AG09309 (cell line): Measurements from ENCODE around the gene PKDCC.

Experiments
- DNase-seq: peaks from one replicate; pipeline ENCODE4 v3.0.0-alpha.2; 2010; ENCODE audit warnings: low read depth
- H3K4me3 ChIP-seq: 2 replicates; pipeline ENCODE4 v1.5.1; 2011; ENCODE audit warnings: mild to moderate bottlenecking, low read depth, low read length, moderate library complexity; ENCODE audit not compliant: control insufficient read depth
- TF ChIP-seq, protein P1 (sequence below): IDR thresholded peaks from 2 replicates; pipeline ENCODE4 v1.5.1; 2011; ENCODE audit warnings: mild to moderate bottlenecking, low read depth, low read length, inconsistent platforms; ENCODE audit not compliant: insufficient read depth, control insufficient read depth; ENCODE audit errors: missing control alignments

Gene PKDCC

DNA sequence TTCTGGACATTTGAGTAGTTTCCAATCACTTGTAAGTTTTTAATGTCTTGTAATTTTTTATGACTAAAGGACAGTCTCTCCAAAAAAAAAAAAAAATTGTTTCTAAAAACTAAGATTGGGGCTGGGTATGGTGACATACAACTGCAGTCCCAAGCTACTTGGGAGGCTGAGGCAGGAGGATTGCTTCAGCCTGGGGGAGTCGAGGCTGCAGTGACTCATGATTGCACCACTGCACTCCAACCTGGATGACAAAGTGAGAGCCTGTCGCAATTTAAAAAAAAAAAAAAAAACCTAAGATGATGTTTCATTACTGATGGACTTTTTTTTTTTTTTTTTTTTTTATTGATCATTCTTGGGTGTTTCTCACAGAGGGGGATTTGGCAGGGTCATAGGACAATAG is 34.4 kb upstream of the PKDCC start:
- DNase-seq = no peak
- no peak overlapping the region for H3K4me3 ChIP-seq
- TF ChIP-seq, protein P1, sequence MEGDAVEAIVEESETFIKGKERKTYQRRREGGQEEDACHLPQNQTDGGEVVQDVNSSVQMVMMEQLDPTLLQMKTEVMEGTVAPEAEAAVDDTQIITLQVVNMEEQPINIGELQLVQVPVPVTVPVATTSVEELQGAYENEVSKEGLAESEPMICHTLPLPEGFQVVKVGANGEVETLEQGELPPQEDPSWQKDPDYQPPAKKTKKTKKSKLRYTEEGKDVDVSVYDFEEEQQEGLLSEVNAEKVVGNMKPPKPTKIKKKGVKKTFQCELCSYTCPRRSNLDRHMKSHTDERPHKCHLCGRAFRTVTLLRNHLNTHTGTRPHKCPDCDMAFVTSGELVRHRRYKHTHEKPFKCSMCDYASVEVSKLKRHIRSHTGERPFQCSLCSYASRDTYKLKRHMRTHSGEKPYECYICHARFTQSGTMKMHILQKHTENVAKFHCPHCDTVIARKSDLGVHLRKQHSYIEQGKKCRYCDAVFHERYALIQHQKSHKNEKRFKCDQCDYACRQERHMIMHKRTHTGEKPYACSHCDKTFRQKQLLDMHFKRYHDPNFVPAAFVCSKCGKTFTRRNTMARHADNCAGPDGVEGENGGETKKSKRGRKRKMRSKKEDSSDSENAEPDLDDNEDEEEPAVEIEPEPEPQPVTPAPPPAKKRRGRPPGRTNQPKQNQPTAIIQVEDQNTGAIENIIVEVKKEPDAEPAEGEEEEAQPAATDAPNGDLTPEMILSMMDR = no peak

DNA sequence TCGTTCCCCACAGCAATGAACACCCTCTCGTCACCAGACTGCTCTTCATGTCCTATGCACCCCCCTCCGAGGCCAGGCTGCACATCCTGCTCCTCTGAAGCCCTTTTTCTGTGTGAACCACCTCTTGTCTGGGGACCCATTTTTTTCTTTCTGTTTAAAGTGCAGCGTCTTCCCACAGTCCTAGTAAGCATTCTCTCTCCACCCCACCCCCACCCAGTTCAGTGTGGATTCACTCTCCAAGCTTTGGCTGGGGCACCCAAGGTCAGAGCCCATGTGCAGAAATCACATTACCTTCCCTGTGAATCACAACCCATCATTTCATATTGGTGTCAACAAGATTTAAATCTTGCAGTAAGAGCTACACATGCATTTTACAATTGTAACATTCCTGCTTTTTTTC is 26.4 kb upstream of the PKDCC start:
- peak; percentile 33 for DNase-seq
- TF ChIP-seq, protein P1 = no peak
- H3K4me3 ChIP-seq = no peak overlapping the region

DNA sequence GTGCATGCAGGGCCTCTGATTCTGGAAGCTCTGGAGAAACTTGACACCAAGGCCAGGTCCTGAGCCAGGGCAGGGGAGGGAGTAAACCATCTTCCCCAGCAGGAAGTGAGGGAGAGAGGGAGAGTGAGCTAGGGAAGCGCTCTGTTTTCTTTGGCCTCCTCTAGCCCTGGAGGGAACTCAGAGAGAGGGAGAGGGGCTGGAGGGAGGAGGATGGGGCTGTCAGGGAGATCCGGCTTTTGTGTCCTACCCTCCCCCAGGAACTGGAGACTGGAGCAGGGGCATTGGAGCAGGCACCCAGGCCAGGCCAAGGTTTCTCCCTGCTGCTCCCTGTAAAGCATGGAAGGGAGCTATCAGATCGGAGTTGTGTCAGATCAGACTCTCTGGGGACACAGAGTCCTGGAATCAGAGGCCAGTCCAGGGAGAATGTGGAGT is 22.7 kb upstream of the PKDCC start:
- H3K4me3 ChIP-seq = no peak overlapping the region
- DNase-seq = no peak
- TF ChIP-seq, protein P1 = no peak

DNA sequence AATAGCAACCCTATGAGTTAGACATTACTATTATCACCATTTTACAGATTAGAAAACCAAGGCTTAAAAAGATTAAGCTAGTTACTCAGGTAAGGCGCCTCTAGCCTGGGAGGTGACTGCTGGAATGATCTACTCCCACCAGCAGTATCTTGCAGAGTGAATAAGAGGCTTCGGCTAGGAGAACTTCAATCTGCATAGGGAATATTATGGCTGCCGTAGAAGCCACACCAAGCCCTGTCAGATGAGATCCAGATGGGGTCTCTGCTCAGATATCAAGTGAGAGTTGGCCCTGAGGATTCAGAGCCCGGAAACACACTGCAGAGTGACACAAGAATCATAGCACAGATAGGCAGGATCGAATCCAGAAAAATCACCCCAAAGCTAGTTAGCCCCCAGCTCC is 21.5 kb upstream of the PKDCC start:
- no peak overlapping the region for H3K4me3 ChIP-seq
- TF ChIP-seq, protein P1 = no peak
- DNase-seq = no peak

DNA sequence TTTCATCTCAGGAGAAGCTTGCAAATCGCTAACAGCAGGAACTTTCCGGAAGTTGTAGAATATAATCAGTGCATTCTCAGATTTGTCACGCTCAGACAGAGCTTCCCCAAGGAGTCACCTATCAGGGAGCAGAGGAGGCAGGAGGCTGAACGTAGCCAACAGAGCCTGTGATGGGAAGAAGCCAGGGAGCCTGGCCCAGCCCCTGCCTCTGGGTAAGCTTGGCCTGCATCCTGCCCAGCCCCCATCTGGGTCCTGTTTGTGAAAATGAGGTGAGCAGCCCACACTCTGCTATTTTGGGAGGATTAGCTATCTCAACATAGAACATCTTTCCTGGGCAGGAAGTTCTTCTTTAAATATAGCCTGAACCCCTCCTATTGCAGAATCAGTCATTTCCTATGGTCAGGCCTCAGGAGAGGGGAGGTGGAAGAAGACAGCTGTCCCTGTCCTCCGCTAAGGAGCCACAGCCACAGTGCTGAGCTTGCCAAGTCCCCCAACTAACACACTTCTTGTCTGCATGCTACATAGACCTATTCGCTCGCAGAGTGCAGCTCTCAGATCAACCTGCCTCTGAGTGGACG is 19.2 kb upstream of the PKDCC start:
- no peak overlapping the region for H3K4me3 ChIP-seq
- no peak for DNase-seq
- TF ChIP-seq, protein P1 = no peak

DNA sequence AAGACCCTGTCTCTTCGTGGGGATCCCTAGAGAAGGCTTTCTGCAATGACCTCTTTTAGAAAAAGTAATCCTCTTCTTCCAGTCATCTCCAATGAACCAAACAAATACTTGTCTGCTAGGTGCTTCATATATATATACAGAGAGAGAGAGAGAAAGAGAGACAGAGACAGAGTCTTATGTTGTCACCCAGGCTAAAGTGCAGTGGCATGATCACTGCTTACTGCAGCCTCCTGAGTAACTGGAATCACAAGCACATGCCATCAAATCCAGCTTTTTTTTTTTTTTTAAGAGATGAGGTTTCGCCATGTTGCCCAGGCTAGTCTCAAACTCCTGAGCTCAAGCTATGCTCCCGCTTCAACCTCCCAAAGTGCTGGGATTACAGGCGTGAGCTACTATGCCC is 18.6 kb upstream of the PKDCC start:
- no peak overlapping the region for H3K4me3 ChIP-seq
- no peak for DNase-seq
- TF ChIP-seq, protein P1 = no peak
